CD8-positive, alpha-beta memory T cell (primary cell): ENCODE results near the gene PPP1R13B. TPM values are rescaled to one million over a fixed set of nuclear protein-coding genes. Genes with fewer than 3 reads are reported as not detected.

Source experiments
- CTCF ChIA-PET: fragments of 350-600 bp; sonication (Branson Sonifier 250); formaldehyde crosslinking; loops from one replicate; lab custom pipeline; 2021; ENCODE audit warnings: antibody characterized with exemption; lab: Charles Lee
- POLR2A ChIA-PET: fragments of 350-600 bp; sonication (Branson Sonifier 250); formaldehyde crosslinking; loops from one replicate; lab custom pipeline; 2021; ENCODE audit warnings: antibody characterized with exemption; lab: Charles Lee
- DNase-seq, 5 donors: peaks; one replicate each; pipeline versions ENCODE4 v3.0.0 to v3.0.0-alpha.2; 2020 to 2022; ENCODE audit warnings: mixed read lengths in 1 of 5
- H3K27ac ChIP-seq: one replicate; pipeline ENCODE4 v1.7.0; 2013; ENCODE audit warnings: low read depth, mild to moderate bottlenecking, low read length, moderate library complexity
- H3K27me3 ChIP-seq: 2 replicates; pipeline ENCODE4 v1.7.0; 2013; ENCODE audit warnings: low read length, mild to moderate bottlenecking; ENCODE audit not compliant: insufficient read depth, poor library complexity, severe bottlenecking
- H3K36me3 ChIP-seq: 2 replicates; pipeline ENCODE4 v1.7.0; 2013; ENCODE audit warnings: mild to moderate bottlenecking, low read length, moderate library complexity; ENCODE audit not compliant: insufficient read depth
- H3K4me1 ChIP-seq: 2 replicates; pipeline ENCODE4 v1.7.0; 2013; ENCODE audit warnings: mild to moderate bottlenecking, low read length, moderate library complexity; ENCODE audit not compliant: insufficient read depth
- H3K4me3 ChIP-seq: 2 replicates; pipeline ENCODE4 v1.7.0; 2013; ENCODE audit warnings: mild to moderate bottlenecking, low read length
- H3K9me3 ChIP-seq: 2 replicates; pipeline ENCODE4 v1.7.0; 2013; ENCODE audit warnings: mild to moderate bottlenecking, low read length
- H3K27ac Mint-ChIP-seq, 8 donors: one replicate each; pipeline ENCODE4 v1.8.0; 2020 to 2021; ENCODE audit warnings: mixed read lengths in 8 of 8, mild to moderate bottlenecking in 6 of 8, inconsistent platforms in 3 of 8, moderate library complexity in 3 of 8
- H3K27me3 Mint-ChIP-seq, 2 donors: one replicate each; pipeline ENCODE4 v1.8.0; 2020 to 2021; ENCODE audit warnings: mixed read lengths in 2 of 2, mild to moderate bottlenecking in 1 of 2, moderate library complexity in 1 of 2
- H3K36me3 Mint-ChIP-seq, 3 donors: one replicate each; pipeline ENCODE4 v1.8.0; 2020 to 2021; ENCODE audit warnings: mixed read lengths in 3 of 3, inconsistent platforms in 1 of 3, mild to moderate bottlenecking in 1 of 3
- H3K4me1 Mint-ChIP-seq, 3 donors: one replicate each; pipeline ENCODE4 v1.8.0; 2020 to 2021; ENCODE audit warnings: mixed read lengths in 3 of 3, inconsistent platforms in 1 of 3, mild to moderate bottlenecking in 1 of 3
- H3K4me3 Mint-ChIP-seq, 7 donors: one replicate each; pipeline ENCODE4 v1.8.0; 2020 to 2021; ENCODE audit warnings: mixed read lengths in 7 of 7, mild to moderate bottlenecking in 6 of 7, moderate library complexity in 4 of 7, inconsistent platforms in 2 of 7
- H3K9me3 Mint-ChIP-seq, 5 donors: one replicate each; pipeline ENCODE4 v1.8.0; 2020 to 2022; ENCODE audit warnings: mixed read lengths in 5 of 5, mild to moderate bottlenecking in 3 of 5, moderate library complexity in 2 of 5, inconsistent platforms in 1 of 5
- polyA plus RNA-seq: library from polyadenylated mRNA; unstranded; fragments of 300-500 nt; fragmentation: Illumina TruSeq; gene quantifications from one replicate; pipeline ENCODE4 v1.2.3, GENCODE V29; 2021
- total RNA-seq, 2 experiments: library from RNA; stranded (reverse); gene quantifications; one replicate each; pipeline ENCODE4 v1.2.3, GENCODE V29; 2021

The PPP1R13B gene
- total and polyA plus RNA-seq, 3 experiments from 2014 or later, result 10.4 to 14.4 (median 14.0) TPM

- Histone ChIP-seq H3K27me3 (no peaks in the 10 kb centered on the region), H3K27ac (no peak overlapping the region), H3K4me1 (peaks cover 19% of the 10 kb centered on the region), H3K36me3 (no peaks in the 10 kb centered on the region), H3K4me3 (no peak overlapping the region), H3K9me3 (no peaks in the 10 kb centered on the region)
- no peak for DNase-seq
- POLR2A ChIA-PET, result no interaction called here
- CTCF ChIA-PET, result no interaction called here
- Mint-ChIP-seq H3K4me3 (peak overlapping the region; percentile 76 to 90 (median 81)), H3K4me1 (peaks cover 26 to 64% (median 47%) of the 10 kb centered on the region in 3 donors), H3K27ac (peak overlapping the region in 6 of 8 donors; percentile 7 to 85 (median 27)), H3K9me3 (no peaks in the 10 kb centered on the region), H3K27me3 (peaks cover 0 to 2% of the 10 kb centered on the region in 2 donors), H3K36me3 (peaks cover 0 to 4% (median 0%) of the 10 kb centered on the region in 3 donors)
These were observed 130.4 kb downstream of the PPP1R13B start for GRCh38 chr14:103716899-103717411.

DNA sequence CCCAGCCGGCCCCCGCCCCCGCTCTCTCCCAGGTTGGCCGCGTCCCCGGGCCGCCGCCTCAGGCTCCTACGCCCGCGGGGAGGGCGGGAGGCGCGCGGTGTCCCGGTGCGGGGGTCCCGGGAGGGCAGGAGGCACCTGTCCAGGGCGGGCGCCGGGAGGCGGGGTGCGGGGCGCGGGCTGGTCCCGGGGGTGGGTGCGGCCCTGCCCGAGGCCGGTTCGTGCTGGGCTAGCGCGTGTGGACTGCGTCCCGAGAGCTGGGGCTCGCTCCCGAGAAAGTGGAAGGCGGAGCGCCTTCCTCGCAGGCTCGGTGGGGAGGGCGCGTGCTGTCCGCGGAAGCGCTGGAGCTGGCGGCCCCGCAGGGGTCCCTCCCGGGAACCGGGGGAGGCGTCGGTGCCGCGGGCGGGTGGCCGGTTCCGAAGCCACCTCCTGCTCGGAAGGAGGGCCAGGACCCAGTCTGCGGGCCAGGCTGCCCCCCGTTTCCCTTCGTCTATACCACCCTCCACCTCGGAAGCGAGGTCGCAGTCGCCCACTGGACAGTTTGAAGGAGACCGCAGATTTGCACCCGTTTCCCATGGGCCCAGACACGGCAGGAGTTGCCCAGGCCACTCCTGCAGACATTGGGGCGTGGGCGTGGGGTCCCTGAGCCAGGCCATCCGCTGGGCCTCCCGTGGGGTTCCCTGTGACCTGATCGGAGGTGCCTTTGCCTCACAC lies 131.1 kb downstream of the PPP1R13B start:
- Mint-ChIP-seq H3K4me3 (peak overlapping the region; percentile 76 to 94 (median 81)), H3K9me3 (no peaks in the 10 kb centered on the region), H3K27ac (peak overlapping the region in 3 of 8 donors; percentile 17 to 91 (median 58)), H3K4me1 (peaks cover 26 to 66% (median 47%) of the 10 kb centered on the region in 3 donors), H3K36me3 (peaks cover 0 to 4% (median 0%) of the 10 kb centered on the region in 3 donors), H3K27me3 (peaks cover 0 to 2% of the 10 kb centered on the region in 2 donors)
- Histone ChIP-seq H3K9me3 (no peaks in the 10 kb centered on the region), H3K27ac (peak overlapping the region; percentile 38), H3K4me3 (peak overlapping the region; percentile 31), H3K36me3 (no peaks in the 10 kb centered on the region), H3K4me1 (peaks cover 19% of the 10 kb centered on the region), H3K27me3 (no peaks in the 10 kb centered on the region)
- ChIA-PET CTCF (interaction anchor here (1.6 kb wide), 1 partner anchor 30 kb away, joined by 3 read pairs; no protein-coding TSS in a partner anchor), POLR2A (no interaction called here)
- DNase-seq, result peak in 2 of 5 donors; percentile 6 to 7

- Mint-ChIP-seq H3K4me3 (peak within 1 kb of the TSS; percentile 90 to 97 (median 92)), H3K27me3 (peaks cover 0 to 2% of the 10 kb centered on the region in 2 donors), H3K36me3 (peaks cover 0 to 4% (median 0%) of the 10 kb centered on the region in 3 donors), H3K9me3 (no peaks in the 10 kb centered on the region), H3K27ac (peak within 1 kb of the TSS in 7 of 8 donors; percentile 65 to 92 (median 84)), H3K4me1 (peaks cover 26 to 69% (median 46%) of the 10 kb centered on the region in 3 donors)
- Histone ChIP-seq H3K27me3 (no peaks in the 10 kb centered on the region), H3K9me3 (no peaks in the 10 kb centered on the region), H3K27ac (peak within 1 kb of the TSS; percentile 38), H3K4me1 (peaks cover 19% of the 10 kb centered on the region), H3K4me3 (peak within 1 kb of the TSS; percentile 47), H3K36me3 (no peaks in the 10 kb centered on the region)
- POLR2A ChIA-PET, result interaction anchor here (0.6 to 1.0 kb wide), 2 partner anchors 87 to 108 kb away, joined by 3 to 4 read pairs; partner anchors contain the start of gene KLC1
- CTCF ChIA-PET, result interaction anchor here (1.6 kb wide), 1 partner anchor 31 kb away, joined by 3 read pairs; no protein-coding TSS in a partner anchor
- DNase-seq, result peak; percentile 98 to 100 (median 100)
These were observed 132.0 kb downstream of the PPP1R13B start, which contains the start of the genes XRCC3 and ZFYVE21 for GRCh38 chr14:103715052-103716000. Gene XRCC3 (minus strand): TSS chr14:103715451. CDS start chr14:103711087, 4,364 bp downstream. Gene ZFYVE21 (plus strand): TSS chr14:103715810. CDS start chr14:103715842, 32 bp downstream.

GRCh38 chr14:103714063-103714724 lies 133.2 kb downstream of the PPP1R13B start:
- peaks cover 24 to 57% (median 35%) of the 10 kb centered on the region in 3 donors for H3K4me1 Mint-ChIP-seq
- POLR2A ChIA-PET, result no interaction called here
- H3K27me3 Mint-ChIP-seq, result peaks cover 0 to 2% of the 10 kb centered on the region in 2 donors
- peak overlapping the region; percentile 47 for H3K4me3 ChIP-seq
- H3K36me3 Mint-ChIP-seq, result peaks cover 0 to 6% (median 0%) of the 10 kb centered on the region in 3 donors
- no peaks in the 10 kb centered on the region for H3K9me3 ChIP-seq
- H3K4me1 ChIP-seq, result peaks cover 19% of the 10 kb centered on the region
- peak overlapping the region in 4 of 8 donors; percentile 42 to 72 (median 54) for H3K27ac Mint-ChIP-seq
- no peaks in the 10 kb centered on the region for H3K36me3 ChIP-seq
- DNase-seq, result no peak
- H3K4me3 Mint-ChIP-seq, result peak overlapping the region; percentile 64 to 93 (median 90)
- no peak overlapping the region for H3K27ac ChIP-seq
- H3K9me3 Mint-ChIP-seq, result no peaks in the 10 kb centered on the region
- H3K27me3 ChIP-seq, result no peaks in the 10 kb centered on the region
- CTCF ChIA-PET, result interaction anchor here (1.6 kb wide), 1 partner anchor 32 kb away, joined by 3 read pairs; no protein-coding TSS in a partner anchor

DNA sequence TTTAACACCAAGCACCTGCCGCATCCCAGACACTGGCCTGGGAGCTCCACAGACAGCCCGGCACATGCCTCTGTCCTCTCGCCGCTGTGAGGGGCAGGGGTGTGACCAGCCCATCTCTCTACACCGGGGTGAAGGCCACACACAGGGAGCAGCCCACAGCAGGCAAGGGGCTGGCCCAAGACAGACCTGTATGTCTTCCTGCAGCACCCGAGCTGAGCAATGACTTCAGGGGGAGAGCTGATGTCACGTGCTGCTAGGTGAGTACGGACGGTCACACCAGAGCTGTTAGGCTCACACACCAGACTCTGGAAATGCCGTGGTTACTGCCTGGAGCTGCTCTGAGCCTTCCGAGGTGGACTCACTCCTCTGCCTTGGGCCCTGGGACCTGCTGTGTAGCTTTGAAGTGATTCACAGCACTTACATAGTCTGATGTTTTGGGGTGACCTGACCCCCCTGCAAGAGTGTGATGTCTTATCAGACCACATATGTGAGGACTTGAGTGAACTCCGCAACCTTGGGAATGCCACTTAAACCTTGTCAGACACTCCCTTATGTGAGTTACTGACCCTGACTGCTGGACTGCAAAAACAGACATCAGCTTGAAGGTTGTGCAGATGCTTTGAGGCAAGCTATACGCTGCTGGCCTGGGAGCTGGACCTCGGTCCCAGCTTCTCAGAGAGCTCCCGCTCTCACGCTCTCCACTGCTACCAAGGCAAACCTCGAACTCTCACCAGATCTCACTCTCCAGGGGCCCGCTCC lies 133.9 kb downstream of the PPP1R13B start:
- peaks cover 21 to 52% (median 31%) of the 10 kb centered on the region in 3 donors for H3K4me1 Mint-ChIP-seq
- POLR2A ChIA-PET, result no interaction called here

GRCh38 chr14:103712633-103713247 lies 134.6 kb downstream of the PPP1R13B start:
- Histone ChIP-seq H3K9me3 (no peaks in the 10 kb centered on the region), H3K27me3 (no peaks in the 10 kb centered on the region), H3K36me3 (no peaks in the 10 kb centered on the region), H3K4me3 (no peak overlapping the region), H3K4me1 (peaks cover 19% of the 10 kb centered on the region), H3K27ac (no peak overlapping the region)
- H3K36me3 Mint-ChIP-seq, result peaks cover 0 to 12% (median 0%) of the 10 kb centered on the region in 3 donors
- no peaks in the 10 kb centered on the region for H3K9me3 Mint-ChIP-seq
- CTCF ChIA-PET, result no interaction called here
- no peak for DNase-seq
- peaks cover 0 to 2% of the 10 kb centered on the region in 2 donors for H3K27me3 Mint-ChIP-seq
- H3K4me1 Mint-ChIP-seq, result peaks cover 19 to 46% (median 26%) of the 10 kb centered on the region in 3 donors
- POLR2A ChIA-PET, result interaction anchor here (0.6 kb wide), 1 partner anchor 18 kb away, joined by 11 read pairs; no protein-coding TSS in a partner anchor
- peak overlapping the region in 2 of 8 donors; percentile 8 to 64 for H3K27ac Mint-ChIP-seq
- peak overlapping the region in 2 of 7 donors; percentile 20 to 25 for H3K4me3 Mint-ChIP-seq

More for the DNA sequence above, 133.9 kb downstream of the PPP1R13B start:
- CTCF ChIA-PET, result no interaction called here
- Mint-ChIP-seq H3K4me3 (peak overlapping the region; percentile 58 to 93 (median 84)), H3K27ac (peak overlapping the region in 3 of 8 donors; percentile 40 to 64 (median 42)), H3K9me3 (no peaks in the 10 kb centered on the region), H3K36me3 (peaks cover 0 to 7% (median 0%) of the 10 kb centered on the region in 3 donors), H3K27me3 (peaks cover 0 to 2% of the 10 kb centered on the region in 2 donors)
- DNase-seq, result no peak
- peaks cover 19% of the 10 kb centered on the region for H3K4me1 ChIP-seq
- H3K4me3 ChIP-seq, result no peak overlapping the region
- H3K9me3 ChIP-seq, result no peaks in the 10 kb centered on the region
- no peak overlapping the region for H3K27ac ChIP-seq
- no peaks in the 10 kb centered on the region for H3K27me3 ChIP-seq
- no peaks in the 10 kb centered on the region for H3K36me3 ChIP-seq
